Right lobe of liver (tissue), 6 donors: ENCODE measurements around the gene ZEB1. TPM values are rescaled to one million over a fixed set of nuclear protein-coding genes. Genes with fewer than 3 reads are reported as not detected.

Source experiments
- ATAC-seq, 4 donors: fragments of 200-7000 bp; cut with Tn5 transposase; one replicate each; pipeline ENCODE4 v1.9.1; 2020; ENCODE audit warnings: mild to moderate bottlenecking in 4 of 4, moderate library complexity in 4 of 4
- DNase-seq, 3 donors: peaks; one replicate each; pipeline ENCODE4 v3.0.0-alpha.2; 2020
- H3K27ac ChIP-seq, 3 donors: fragments of 200-600 bp; one replicate each; pipeline ENCODE4 v1.8.0; 2022
- H3K27me3 ChIP-seq, 2 donors: fragments of 200-600 bp; one replicate each; pipeline ENCODE4 v1.8.0; 2022
- H3K36me3 ChIP-seq, 4 donors: fragments of 200-600 bp; sonication (generic) in 1 of 4; one replicate each; pipeline versions ENCODE4 v1.5.1 to v1.8.0; 2017 to 2022; ENCODE audit warnings: control low read depth in 1 of 4
- H3K4me1 ChIP-seq, 4 donors: fragments of 200-600 bp; sonication (generic) in 1 of 4; one replicate each; pipeline versions ENCODE4 v1.5.1 to v1.8.0; 2017 to 2022; ENCODE audit warnings: control low read depth in 1 of 4
- H3K4me3 ChIP-seq, 3 donors: fragments of 200-600 bp; one replicate each; pipeline ENCODE4 v1.8.0; 2022
- H3K9me3 ChIP-seq, 4 donors: fragments of 200-600 bp; sonication (generic) in 1 of 4; one replicate each; pipeline versions ENCODE4 v1.5.1 to v1.8.0; 2017 to 2022; ENCODE audit warnings: control low read depth in 1 of 4
- CTCF ChIP-seq, 4 donors: fragments of 200-600 bp in 3 of 4; fragments of 450-650 bp in 1 of 4; IDR thresholded peaks; one replicate each; pipeline versions ENCODE4 v1.5.1 to v1.8.0; 2016 to 2022; ENCODE audit warnings: antibody characterized with exemption in 4 of 4, mild to moderate bottlenecking in 2 of 4
- POLR2A ChIP-seq: fragments of 450-650 bp; IDR thresholded peaks from one replicate; pipeline ENCODE4 v1.6.1; 2017; ENCODE audit warnings: antibody characterized with exemption, mild to moderate bottlenecking
- WGBS: methylation state at CpG from one replicate; pipeline ENCODE4 v1.1.6; 2018; ENCODE audit warnings: low coverage, low lambda C conversion rate; ENCODE audit not compliant: insufficient coverage; ENCODE audit errors: missing lambda C conversion rate; 5-methylcytosine and 5-hydroxymethylcytosine counted together
- intact Hi-C, 2 donors: fragments of 100-400 bp; cut with DNase I; formaldehyde crosslinking; loops; one replicate each; pipeline versions ENCODE4 v1.11.2 to v1.14.1; 2022
- total RNA-seq, 6 experiments: library from RNA; depleted of rRNA in 2 of 6; stranded (reverse); fragments of >200 nt in 2 of 6; fragmentation: NEBNext Ultra II Directional in 3 of 6; extraction: Animal tissue kit (Norgen Biotek cat#: 25700) in 3 of 6; gene quantifications; one replicate each; pipeline versions ENCODE4 v1.1.0 to v1.2.4, GENCODE V29; 2016 to 2023
- donor health status: DM: no; HTN: yes; CAD: no.
- donor health status: DM: no; HTN: no; CAD: no.
- donor health status: DM: no; HTN: no; CAD: no.
- donor health status: DM: no; HTN: yes; CAD: no.
- donor health status: DM: no; HTN: yes; CAD: no.

ZEB1 gene
- total RNA-seq, 6 experiments from 2014 or later = 10.0 to 17.6 (median 13.6) TPM

- no peaks in the 10 kb centered on the region for H3K36me3 ChIP-seq
- H3K4me3 ChIP-seq = no peak overlapping the region
- no peaks in the 10 kb centered on the region for H3K9me3 ChIP-seq
- DNase-seq (no peak), ATAC-seq (no peak)
- intact Hi-C loops = no loop called here
- H3K27me3 ChIP-seq = no peaks in the 10 kb centered on the region
- no peaks in the 10 kb centered on the region for H3K4me1 ChIP-seq
- H3K27ac ChIP-seq = no peak overlapping the region
- TF ChIP-seq CTCF (IDR thresholded peaks at IDR 0.05) = no peak
- TF ChIP-seq POLR2A = no peak
- WGBS = 65% methylated on average over 1 of the region's 1 CpG
Measured at GRCh38 chr10:31393844-31394243, 74.8 kb downstream of the ZEB1 start.

DNA sequence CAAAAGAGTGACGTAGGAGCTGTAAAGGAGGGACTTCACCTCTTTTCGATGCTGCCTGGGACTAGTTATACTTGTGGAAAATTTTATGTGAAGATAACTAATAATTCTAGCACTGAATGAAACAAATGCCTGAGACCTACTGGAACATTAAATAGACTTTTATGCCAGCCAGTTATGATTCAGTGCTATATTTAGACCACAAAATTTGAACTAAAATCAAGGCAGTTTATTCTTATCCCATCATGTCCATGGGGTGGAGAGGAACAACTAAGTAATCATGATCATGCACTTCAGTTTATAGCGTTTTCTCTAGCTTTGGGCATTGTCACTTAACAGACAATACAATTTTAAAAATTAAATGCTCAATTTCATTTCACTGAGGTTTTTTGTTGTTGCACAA, 76.7 kb downstream of the ZEB1 start:
- DNase-seq = no peak
- Histone ChIP-seq H3K27me3 (no peaks in the 10 kb centered on the region), H3K9me3 (no peaks in the 10 kb centered on the region), H3K36me3 (no peaks in the 10 kb centered on the region), H3K4me1 (no peaks in the 10 kb centered on the region), H3K4me3 (no peak overlapping the region), H3K27ac (no peak overlapping the region)
- no peak for ATAC-seq
- TF ChIP-seq CTCF (IDR thresholded peaks at IDR 0.05) = no peak
- WGBS = 82% methylated on average over 3 of the region's 3 CpGs
- intact Hi-C loops = no loop called here

GRCh38 chr10:31396376-31396775, 77.4 kb downstream of the ZEB1 start:
- H3K36me3 ChIP-seq = no peaks in the 10 kb centered on the region
- H3K4me1 ChIP-seq = no peaks in the 10 kb centered on the region
- ATAC-seq (no peak), DNase-seq (no peak)
- intact Hi-C loops = no loop called here
- no peaks in the 10 kb centered on the region for H3K9me3 ChIP-seq
- H3K27me3 ChIP-seq = no peaks in the 10 kb centered on the region
- no peak overlapping the region for H3K27ac ChIP-seq
- TF ChIP-seq POLR2A = no peak
- TF ChIP-seq CTCF (IDR thresholded peaks at IDR 0.05) = no peak
- H3K4me3 ChIP-seq = no peak overlapping the region

GRCh38 chr10:31397852-31398251, 78.8 kb downstream of the ZEB1 start:
- TF ChIP-seq CTCF (IDR thresholded peaks at IDR 0.05) (no peak), POLR2A (no peak)
- H3K4me1 ChIP-seq = peaks cover 0 to 4% (median 0%) of the 10 kb centered on the region in 4 donors
- WGBS = 92% methylated on average over 1 of the region's 1 CpG
- H3K9me3 ChIP-seq = no peaks in the 10 kb centered on the region
- DNase-seq = no peak
- no peaks in the 10 kb centered on the region for H3K36me3 ChIP-seq
- H3K27ac ChIP-seq = no peak overlapping the region
- H3K27me3 ChIP-seq = no peaks in the 10 kb centered on the region
- intact Hi-C loops = no loop called here
- no peak for ATAC-seq
- no peak overlapping the region for H3K4me3 ChIP-seq

DNA sequence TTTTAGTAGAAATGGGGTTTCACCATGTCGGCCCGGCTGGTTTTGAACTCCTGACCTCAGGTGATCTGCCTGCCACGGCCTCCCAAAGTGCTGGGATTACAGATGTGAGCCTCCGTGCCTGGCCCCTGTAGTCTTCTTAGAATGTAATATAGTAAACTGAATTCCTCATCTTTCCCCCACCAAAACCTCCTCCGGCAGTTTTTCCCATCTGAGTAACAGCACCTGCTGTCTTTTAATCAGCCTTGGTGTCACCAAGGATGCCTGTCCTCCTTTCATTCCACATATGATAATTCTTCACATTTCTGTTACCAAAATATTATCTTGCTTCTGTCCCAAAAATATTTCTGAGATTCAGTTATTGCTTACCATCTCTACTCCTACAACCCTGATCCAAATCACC, 80.2 kb downstream of the ZEB1 start:
- Histone ChIP-seq H3K4me3 (no peak overlapping the region), H3K4me1 (peaks cover 0 to 4% (median 0%) of the 10 kb centered on the region in 4 donors), H3K27ac (no peak overlapping the region), H3K27me3 (no peaks in the 10 kb centered on the region), H3K36me3 (no peaks in the 10 kb centered on the region), H3K9me3 (no peaks in the 10 kb centered on the region)
- WGBS = 90% methylated on average over 2 of the region's 5 CpGs
- ATAC-seq = no peak
- DNase-seq = no peak
- TF ChIP-seq POLR2A (no peak), CTCF (IDR thresholded peaks at IDR 0.05) (no peak)
- intact Hi-C loops = no loop called here
